GM21526 (cell line): ENCODE measurements around the gene DGKB.

ENCODE experiments used
- ATAC-seq: cut with Tn5 transposase; IDR thresholded peaks from one replicate; pipeline ENCODE4 v1.9.1; 2021; ENCODE audit warnings: moderate library complexity; ENCODE audit not compliant: unreplicated experiment, low FRiP score

DGKB gene

DNA sequence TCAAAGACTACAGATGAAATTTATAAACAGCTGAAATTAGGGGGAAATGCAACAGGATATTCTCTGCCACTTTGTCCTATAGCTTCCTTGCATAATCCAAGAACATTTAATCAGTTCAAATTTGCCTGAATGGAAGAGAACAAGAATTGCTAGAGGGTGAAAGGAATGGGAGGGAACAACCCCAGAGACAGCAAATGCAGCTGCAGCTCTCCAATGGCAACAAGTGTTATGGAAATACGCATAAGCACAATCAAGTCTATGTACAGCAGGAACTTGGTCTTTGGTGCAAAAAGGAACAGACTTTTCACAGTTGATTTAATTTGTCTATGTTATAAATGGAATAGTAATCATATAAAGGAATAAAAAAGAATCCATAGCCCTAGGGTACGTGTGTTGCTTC is 644.1 kb downstream of the DGKB start:
- ATAC-seq: no peak

- ATAC-seq: no peak
Measured at GRCh38 chr7:14252458-14252857, 650.1 kb downstream of the DGKB start.

GRCh38 chr7:14242175-14242574 is 660.4 kb downstream of the DGKB start:
- ATAC-seq: no peak

DNA sequence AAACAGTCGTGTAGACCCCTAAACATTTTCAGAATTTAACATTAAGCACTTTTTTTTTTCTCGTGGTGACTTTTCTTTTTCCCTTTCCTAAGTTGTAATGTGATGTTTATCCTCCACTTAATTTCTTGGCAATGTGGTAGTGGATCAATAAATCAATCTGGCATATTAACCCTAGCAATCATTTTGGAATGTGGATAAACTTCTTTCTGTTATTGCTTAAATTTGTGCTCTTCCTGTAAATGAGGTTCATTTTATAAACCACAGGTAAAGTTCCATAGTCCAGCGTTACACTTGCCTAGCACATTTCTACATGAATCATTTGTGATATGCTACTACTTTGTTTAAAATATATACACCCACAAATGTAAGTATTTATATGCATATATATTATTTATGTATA is 665.7 kb downstream of the DGKB start:
- no peak for ATAC-seq

DNA sequence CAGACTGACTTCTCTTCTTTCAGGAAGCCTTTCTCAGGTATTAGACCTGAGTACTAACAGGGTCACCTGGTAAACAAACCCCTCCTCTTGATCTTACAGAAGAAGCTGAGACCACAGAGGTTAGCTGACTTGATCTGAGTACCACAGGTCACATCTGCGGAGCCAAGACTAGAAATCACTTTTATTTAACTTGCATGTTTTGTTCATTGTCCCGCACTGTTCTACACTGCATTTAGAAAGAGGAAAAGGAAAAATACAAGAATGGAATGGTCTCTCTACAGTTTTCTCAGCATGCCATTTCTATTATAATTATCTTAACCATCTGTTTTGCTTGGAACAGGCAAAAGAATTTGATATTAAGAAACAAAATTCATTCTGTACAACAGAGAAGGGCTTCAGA is 667.5 kb downstream of the DGKB start:
- ATAC-seq: no peak

DNA sequence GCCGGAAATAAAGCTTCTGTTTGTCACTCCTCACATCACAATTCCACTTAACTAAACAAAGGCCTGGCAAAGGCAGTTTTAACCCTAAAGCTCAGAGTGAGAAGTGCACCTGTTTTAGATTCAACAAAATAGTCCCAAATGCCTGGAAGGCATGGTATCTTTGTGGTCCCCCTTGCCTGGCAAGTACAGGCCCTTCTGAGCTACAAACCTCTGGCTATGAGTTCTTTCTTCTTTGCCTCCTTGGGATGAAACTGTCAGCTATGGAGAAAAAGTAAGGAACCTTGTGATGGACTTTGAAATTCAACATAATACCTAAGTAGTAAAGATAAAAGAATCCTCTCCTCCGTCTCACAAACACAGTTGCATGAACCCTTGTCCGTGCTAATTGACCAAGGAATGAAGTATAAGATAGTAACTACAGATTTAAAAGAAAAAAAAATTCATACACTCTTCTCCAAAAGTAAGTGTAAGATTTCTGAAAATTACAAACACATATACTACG is 668.6 kb downstream of the DGKB start:
- ATAC-seq: no peak

GRCh38 chr7:14233076-14233867 is 669.3 kb downstream of the DGKB start:
- no peak for ATAC-seq

- ATAC-seq: no peak
Measured at GRCh38 chr7:14229047-14229446, 673.5 kb downstream of the DGKB start.

DNA sequence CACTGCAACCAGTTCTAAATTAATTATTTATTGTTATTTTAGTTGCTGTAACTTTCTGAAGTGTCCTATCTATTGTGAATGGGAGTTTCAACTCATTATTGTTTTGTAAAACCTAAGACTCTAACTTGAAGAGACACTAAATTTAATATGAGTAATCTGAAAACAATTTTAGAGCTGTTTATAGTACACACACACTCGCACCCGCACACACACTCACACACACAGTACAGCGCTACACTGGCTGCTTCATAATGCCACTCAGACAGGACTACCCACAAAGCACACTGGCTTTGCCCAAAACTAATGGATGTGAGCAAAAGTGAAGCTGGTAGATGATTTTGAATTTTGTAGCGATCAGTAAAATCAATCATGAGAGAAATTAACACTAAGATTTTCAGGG is 674.2 kb downstream of the DGKB start:
- ATAC-seq: no peak

- ATAC-seq: no peak
Measured at GRCh38 chr7:14226126-14226525, 676.4 kb downstream of the DGKB start.

DNA sequence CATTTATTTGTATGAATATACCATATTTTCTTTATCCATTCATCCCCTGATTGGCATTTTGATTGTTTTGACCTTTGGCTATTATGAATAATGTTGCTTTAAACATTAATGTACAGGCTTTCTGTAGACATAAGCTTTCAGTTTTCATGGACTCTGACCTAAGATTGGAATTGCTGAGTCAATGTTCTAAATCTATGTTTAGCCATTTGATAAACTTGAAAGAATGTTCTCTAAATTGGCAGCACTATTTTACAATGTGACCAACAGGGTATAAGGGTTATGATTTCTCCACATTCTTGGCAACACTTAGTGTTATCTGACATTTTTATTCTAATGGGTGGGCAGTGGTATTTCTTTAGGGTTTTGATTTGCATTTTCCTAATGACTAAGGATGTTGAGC is 683.4 kb downstream of the DGKB start:
- no peak for ATAC-seq

GRCh38 chr7:14218338-14218737 is 684.2 kb downstream of the DGKB start:
- no peak for ATAC-seq

DNA sequence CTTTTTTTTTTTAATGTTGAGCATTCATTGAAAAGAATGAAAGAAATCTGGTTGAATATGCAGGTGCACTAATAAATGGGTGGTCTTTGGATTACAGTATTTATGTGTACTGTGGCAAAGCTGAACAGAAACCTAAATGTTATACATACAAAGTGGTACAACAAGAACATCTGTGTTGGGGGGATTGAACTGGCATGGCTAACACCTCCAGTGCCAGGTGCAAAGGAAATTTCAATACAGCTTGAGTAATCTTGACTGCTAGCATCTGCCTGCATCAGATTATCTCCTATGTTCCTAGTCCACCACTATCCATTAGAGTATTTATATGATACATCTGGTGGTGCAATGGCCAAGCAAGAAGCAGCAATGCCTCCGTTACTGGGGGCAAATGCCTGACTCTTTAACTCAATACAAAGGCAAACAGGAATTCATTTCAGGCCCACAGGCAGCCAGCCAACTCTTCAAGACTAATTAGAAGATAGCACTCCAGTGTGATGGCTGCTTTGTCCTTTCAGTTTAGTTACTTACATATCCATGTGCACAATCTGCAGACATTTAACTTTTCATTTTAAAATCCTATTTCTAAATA is 692.6 kb downstream of the DGKB start:
- ATAC-seq: no peak

DNA sequence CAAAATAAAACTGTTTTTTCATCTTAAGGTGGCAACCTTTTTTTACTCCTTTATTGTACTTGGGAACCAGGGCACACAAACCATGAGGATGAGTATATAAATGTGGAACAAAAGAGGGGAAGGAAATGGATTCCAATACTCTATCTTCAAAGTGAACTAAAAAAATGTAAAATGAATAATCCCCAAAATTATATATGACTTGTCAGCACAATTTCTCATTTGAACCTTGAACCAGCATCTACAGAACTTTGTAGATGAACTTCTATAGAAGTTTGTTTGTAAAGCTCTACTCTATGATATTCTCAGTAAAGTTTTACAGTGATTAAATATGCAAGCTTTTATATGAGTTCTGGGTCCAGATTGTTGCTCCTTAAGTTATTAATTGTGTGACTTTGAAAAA is 694.8 kb downstream of the DGKB start:
- no peak for ATAC-seq

- ATAC-seq: no peak
Measured at GRCh38 chr7:14207138-14207537, 695.4 kb downstream of the DGKB start.

GRCh38 chr7:14206121-14206520 is 696.4 kb downstream of the DGKB start:
- no peak for ATAC-seq

DNA sequence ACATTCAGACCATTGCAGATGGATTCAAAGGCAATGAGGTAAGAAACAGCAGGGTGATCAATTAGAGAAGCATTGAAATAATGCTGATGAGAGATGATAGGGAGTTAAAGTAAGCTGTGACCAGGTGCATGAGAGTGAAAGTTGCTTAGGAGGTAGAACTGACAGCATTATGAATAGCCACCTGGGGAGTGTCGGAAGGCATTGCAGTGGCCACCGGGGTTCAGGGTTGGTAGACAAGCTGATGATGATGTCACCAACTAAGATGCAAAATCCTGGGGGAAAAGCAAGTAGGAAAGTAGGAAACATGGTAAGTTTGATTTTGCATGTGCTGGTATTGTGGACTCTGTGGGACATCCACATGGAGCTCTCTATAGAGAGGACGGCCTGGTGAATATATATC is 701.2 kb downstream of the DGKB start:
- no peak for ATAC-seq

- no peak for ATAC-seq
Measured at GRCh38 chr7:14199336-14199735, 703.2 kb downstream of the DGKB start.

DNA sequence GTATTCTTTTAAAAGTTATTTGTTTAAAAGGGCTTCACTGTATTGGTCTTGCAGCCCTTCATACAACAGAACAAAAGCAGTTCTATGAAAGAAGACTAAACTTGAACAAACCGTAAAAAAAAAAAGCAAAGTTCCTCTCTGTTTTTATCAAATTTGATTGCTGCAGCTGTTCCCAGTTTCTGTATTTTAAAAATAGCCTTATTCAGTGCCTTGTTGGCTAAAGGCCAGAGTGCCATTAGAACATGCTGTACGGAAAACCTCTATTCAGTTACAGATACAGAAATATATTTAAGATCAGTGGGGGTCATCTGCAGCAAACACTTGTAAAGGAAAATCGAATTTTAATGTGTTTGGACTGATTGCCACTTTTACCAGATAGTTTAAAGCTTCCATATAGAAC is 705.3 kb downstream of the DGKB start:
- no peak for ATAC-seq

- no peak for ATAC-seq
Measured at GRCh38 chr7:14196555-14196954, 706.0 kb downstream of the DGKB start.

GRCh38 chr7:14195871-14196270 is 706.7 kb downstream of the DGKB start:
- ATAC-seq: no peak

GRCh38 chr7:14195079-14195478 is 707.5 kb downstream of the DGKB start:
- ATAC-seq: no peak
